Epithelial cell of prostate (primary cell): ENCODE results near the gene ZNF543.

ENCODE experiments used
- DNase-seq: peaks from one replicate; pipeline ENCODE4 v3.0.0-alpha.2; 2011; ENCODE audit warnings: low read depth, low spot score
- H3K27ac ChIP-seq: fragments of 450-650 bp; 2 replicates; pipeline ENCODE4 v1.5.1; 2017; ENCODE audit warnings: mild to moderate bottlenecking

Gene ZNF543

GRCh38 chr19:57320180-57321084 is at the start of gene ZNF543:
ZNF543 (plus strand) TSS chr19:57320472; CDS start chr19:57320854, 382 bp downstream.
- DNase-seq = peak; percentile 74
- H3K27ac ChIP-seq = peak within 1 kb of the TSS; percentile 55

GRCh38 chr19:57271280-57271679 is 49.0 kb upstream of the ZNF543 start:
- DNase-seq = no peak

DNA sequence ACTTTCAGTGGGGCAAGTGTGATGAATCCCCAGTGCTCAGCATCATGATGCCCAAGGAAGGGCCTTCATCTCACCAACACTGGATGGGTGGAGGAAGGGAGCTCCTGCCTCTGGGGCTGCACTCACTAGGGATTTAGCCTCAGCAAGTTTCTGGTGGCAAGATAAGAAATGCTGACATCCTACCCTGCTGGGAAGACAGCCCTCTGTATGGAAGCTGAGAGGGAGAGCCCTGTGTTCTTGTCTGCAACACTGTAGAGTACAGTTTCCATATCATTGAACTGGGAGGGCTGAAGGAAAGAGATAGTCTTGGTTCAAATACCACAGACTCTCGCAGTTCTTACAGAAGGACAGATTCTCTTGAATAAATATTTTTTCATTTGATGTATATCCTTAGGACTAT is 47.3 kb upstream of the ZNF543 start:
- H3K27ac ChIP-seq = no peak overlapping the region
- no peak for DNase-seq

More at GRCh38 chr19:57271280-57271679, 49.0 kb upstream of the ZNF543 start:
- no peak overlapping the region for H3K27ac ChIP-seq

DNA sequence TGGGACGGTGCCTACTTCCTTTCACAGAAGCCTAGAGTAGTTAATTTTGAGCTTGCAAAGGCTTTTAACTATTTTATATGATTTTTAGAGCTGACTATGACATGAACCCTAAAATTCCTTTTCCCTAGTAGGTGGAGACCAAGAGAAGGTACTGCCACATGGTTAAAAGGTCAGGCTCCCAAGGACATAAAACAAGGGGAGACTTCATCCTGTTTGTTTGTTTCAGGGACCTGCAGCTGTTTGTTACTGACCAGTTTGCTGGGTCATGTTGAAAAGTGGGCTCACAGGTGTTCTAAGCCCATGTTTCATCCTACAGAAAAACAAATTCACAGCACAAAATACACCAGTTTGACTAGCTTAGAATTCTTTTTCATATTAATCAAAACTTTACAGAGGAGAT is 43.8 kb upstream of the ZNF543 start:
- DNase-seq = no peak
- H3K27ac ChIP-seq = no peak overlapping the region

- DNase-seq = peak; percentile 37
- peak overlapping the region; percentile 100 for H3K27ac ChIP-seq
These were observed 41.8 kb upstream of the ZNF543 start for GRCh38 chr19:57278481-57278880.

DNA sequence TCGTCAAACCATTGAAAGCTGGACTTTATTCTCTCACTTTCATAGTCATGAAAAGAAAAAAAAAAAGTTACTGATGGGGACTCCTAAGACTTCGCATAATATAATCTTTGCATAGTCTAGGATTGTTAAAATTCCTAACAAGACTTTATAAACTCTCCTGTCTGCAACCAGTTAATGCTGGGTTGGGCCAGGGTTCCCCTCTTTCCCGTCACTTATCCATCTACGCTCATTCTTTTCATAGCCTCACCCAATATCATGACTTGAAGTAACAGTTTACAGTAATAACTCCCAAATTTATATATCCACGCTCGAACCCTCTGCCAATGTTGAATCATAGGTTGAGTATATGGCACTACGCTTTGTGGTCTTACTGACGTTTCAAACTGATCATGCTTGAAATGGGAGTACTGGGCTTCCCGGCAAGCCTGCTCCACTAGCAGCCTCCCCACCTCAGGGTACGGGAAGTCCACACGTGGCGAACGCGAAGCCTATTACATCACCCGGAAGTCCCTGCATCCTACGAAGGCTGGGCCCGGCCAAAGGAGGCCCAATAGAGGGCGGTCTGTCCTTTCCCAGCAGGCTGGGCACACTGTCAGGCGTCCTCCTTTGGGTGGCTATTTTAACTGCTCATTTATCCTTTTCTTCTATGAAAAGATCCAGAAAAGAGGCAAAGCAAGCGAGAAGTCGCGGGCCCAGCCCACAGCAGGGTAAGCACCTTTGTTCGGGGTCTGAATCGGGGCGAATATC is 40.7 kb upstream of the ZNF543 start:
- peak; percentile 82 for DNase-seq
- H3K27ac ChIP-seq = peak overlapping the region; percentile 100

DNA sequence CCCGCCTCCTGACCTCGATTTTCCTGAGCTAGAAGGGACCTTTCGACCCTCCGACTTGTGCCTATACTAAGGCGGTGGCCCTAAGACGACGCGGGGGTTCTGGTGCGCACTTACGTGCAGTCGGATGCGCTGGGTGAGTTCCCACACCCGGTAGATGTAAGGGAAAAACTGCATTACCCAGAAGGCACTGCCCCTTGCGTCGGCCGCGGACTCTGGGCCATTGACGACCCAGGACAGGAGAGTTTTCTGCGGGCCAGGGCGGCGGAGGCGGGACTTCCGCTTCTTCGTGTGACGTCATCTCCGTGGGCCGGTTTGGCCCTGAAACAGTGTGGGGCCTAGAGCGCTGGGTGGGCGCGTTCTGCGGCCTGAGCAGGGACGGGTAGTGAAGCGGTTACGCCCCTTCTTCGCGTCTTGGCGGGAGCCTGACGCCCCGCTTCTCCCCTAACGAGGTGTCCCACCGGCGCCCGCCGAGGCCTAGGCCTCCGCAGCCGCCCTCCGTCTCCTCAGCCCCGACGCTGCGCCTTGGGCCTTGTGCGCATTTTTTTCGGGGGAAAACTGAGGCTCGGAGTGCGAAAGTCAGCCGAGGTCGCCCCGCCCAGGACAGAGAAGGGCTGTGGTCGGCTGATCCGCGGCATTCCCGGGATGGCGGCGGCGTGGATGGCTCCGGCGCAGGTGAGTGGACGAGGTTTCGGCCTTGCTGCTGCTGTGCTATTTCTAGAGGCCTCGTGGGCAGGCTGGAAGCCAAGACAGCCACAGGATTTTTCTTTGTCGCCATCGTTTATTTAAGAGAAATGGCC is 39.9 kb upstream of the ZNF543 start, which contains the start of gene ZNF460:
Gene ZNF460 (plus strand): TSS at position 321 of the 797 bp plus-strand sequence. CDS start 322 bp downstream, at position 643.
- H3K27ac ChIP-seq = peak within 1 kb of the TSS; percentile 100
- peak; percentile 78 for DNase-seq

- DNase-seq = no peak
- peak overlapping the region; percentile 100 for H3K27ac ChIP-seq
These were observed 39.3 kb upstream of the ZNF543 start for GRCh38 chr19:57280962-57281400.

- DNase-seq = peak; percentile 93
- peak overlapping the region; percentile 100 for H3K27ac ChIP-seq
These were observed 38.1 kb upstream of the ZNF543 start for GRCh38 chr19:57282011-57282643.

DNA sequence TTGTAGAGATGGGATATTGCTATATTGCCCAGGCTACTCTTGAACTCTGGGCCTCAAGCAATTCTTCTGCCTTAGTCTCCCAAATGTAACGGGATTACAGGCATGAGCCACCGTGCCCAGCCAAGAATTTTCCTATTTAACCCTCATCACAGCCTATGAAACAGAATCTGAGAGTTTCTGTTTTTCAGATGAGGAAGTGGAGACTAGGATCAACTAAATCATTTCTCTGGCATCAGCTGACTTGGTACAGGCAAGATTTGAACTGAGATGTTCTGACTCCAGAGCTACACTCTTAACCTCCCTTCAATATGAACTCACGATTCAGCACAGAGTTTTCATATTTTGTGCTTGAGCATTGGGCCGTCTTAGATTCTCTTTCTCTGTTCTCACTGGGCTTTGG is 31.9 kb upstream of the ZNF543 start:
- no peak overlapping the region for H3K27ac ChIP-seq
- no peak for DNase-seq

DNA sequence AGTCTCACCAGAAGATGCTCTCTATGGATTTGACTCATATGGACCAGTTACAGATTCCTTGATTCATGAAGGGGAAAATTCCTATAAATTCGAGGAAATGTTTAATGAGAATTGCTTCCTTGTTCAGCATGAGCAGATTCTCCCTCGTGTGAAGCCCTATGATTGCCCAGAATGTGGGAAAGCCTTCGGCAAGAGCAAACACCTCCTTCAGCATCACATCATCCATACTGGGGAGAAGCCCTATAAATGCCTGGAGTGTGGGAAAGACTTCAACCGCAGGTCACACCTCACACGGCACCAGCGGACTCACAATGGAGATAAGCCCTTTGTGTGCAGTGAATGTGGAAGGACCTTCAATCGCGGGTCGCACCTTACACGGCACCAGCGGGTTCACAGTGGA is 29.3 kb upstream of the ZNF543 start:
- H3K27ac ChIP-seq = no peak overlapping the region
- DNase-seq = no peak

DNA sequence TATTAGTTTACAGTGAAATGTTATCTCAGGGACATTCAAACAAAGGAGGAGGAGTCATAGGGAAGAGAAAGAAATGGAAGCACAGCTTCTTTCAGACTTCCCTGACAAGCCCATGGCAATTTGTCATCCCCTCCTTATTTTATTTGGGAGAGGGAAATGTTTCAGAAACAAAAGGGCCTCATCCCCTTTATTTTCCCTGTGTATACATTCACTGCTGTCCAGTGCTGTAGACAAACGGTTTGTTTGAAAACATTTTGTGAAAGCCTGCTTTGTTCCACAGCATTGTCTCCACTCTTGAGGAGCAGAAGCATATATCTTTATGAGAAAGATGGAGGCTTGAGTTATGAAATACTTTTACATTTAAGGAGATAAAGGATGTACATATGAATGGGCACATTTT is 27.7 kb upstream of the ZNF543 start:
- H3K27ac ChIP-seq = no peak overlapping the region
- DNase-seq = no peak

GRCh38 chr19:57293719-57294118 is 26.6 kb upstream of the ZNF543 start:
- H3K27ac ChIP-seq = no peak overlapping the region
- no peak for DNase-seq

- H3K27ac ChIP-seq = peak overlapping the region; percentile 72
These were observed 18.2 kb upstream of the ZNF543 start for GRCh38 chr19:57302020-57302465.

GRCh38 chr19:57302727-57303401 is 17.4 kb upstream of the ZNF543 start:
- peak overlapping the region; percentile 72 for H3K27ac ChIP-seq

More at GRCh38 chr19:57302020-57302465, 18.2 kb upstream of the ZNF543 start:
- peak; percentile 97 for DNase-seq

GRCh38 chr19:57305056-57305455 is 15.2 kb upstream of the ZNF543 start:
- peak overlapping the region; percentile 45 for H3K27ac ChIP-seq
- DNase-seq = peak; percentile 48

More at GRCh38 chr19:57302727-57303401, 17.4 kb upstream of the ZNF543 start:
- DNase-seq = no peak

GRCh38 chr19:57308514-57308913 is 11.8 kb upstream of the ZNF543 start:
- no peak for DNase-seq
- no peak overlapping the region for H3K27ac ChIP-seq

- no peak overlapping the region for H3K27ac ChIP-seq
- no peak for DNase-seq
These were observed 9.5 kb upstream of the ZNF543 start for GRCh38 chr19:57310792-57311191.

DNA sequence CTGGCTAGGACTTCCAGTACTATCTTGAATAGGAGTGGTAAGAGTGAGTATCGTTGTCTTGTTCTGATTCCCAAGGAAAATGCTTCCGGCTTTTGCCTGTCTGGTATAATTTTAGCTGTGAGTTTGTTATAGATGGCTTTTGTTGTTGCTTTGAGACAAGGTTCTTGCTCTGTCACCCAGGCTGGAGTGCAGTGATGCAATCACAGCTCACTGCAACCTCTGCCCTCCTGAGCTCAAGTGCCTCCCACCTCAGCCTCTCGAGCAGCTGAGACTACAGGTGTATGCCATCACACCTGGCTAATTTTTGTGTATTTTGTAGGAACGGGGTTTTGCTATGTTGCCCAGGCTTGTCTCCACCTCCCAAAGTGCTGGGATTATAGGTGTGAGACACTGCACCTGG is 6.1 kb upstream of the ZNF543 start:
- no peak overlapping the region for H3K27ac ChIP-seq
- no peak for DNase-seq
